GM21423 (cell line): ENCODE measurements around the gene ACSL6.

Experiments used
- ATAC-seq: cut with Tn5 transposase; IDR thresholded peaks from one replicate; pipeline ENCODE4 v1.9.1; 2021; ENCODE audit warnings: mild to moderate bottlenecking, moderate library complexity; ENCODE audit not compliant: unreplicated experiment

ACSL6 gene

DNA sequence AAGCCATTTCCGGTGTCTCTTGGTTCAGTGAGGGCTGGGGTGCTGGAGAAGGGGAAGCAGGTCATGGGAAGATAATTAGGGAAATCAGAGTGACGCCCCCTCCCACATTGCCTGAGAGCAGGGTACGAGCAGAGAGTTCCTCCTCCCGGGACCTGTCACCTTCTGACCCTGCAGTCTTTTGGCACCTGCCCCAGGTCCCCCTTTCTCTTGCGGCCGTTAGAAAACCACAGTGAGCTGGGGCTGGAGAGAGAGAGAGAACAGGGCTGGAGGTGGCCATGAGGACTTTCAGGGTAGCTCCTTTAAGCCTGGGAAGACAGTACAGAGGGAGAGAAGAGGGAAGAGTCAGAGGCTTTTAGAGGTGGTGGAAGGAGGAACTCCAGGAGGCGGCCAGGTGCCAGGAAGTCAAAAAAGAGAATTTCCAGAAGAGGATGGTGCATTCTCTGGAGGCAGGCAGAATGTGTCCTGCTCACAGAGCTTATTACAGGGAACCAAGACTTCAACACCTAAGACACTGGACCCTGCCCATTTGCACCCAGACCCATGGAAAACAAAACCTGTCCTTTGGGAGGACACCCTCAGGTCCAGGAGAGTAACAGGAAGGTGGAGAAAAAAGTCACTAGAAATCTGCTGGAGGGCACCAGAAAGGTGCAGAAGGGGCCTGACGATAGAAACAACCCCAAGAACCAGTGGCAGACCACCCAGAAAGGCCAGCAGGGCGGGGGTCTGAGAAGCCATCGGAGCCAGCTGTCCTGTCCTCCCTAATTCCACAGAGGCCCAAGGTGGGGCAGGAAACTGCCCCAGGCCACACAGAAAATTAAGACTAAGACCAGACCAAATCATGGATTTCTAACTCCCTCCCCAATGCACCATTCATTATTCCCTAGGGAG lies 6.5 kb upstream of the ACSL6 start:
- ATAC-seq, result no peak

DNA sequence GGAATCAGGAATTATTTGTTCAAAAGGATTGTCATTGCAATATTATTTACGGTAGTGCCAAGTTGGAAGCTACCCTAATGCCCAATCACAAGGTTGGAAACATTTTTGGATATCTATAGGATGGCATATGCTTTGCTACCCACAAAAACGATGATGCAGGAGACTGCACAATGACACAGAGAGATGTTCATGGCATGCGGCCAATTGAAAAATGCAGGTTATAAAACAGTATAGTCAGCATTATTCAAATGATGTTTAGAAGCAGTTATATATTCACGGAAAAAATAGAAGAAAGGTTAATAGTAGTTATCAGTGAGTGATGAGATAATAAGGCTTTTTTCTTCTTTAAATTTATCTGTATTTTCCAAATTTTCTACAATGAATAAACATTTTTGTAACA lies 5.9 kb upstream of the ACSL6 start:
- no peak for ATAC-seq

DNA sequence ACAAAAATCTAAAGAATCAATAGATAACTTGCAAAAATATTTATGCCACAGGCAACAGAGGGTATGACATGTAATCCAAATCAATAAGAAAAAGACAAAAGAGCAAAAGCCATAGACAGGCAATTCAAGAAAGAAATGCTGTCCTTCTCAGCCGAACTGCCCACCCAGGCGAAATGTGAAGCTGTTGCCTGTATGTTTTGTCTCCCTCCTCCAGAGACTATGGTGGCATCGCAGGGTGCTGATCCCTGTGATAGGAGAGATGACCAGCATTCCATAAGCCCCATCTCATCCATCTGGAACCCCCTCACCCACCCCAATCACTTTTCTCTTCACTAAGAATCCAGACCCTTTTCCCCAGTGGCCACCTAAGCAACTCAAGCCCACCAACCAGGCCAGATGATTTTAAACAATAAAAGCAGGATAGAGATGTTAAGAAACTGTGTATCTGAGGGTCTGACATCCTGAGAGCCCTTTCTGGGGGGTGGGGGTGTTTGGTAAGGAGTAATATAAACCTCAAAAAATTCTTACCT lies 5.3 kb upstream of the ACSL6 start:
- no peak for ATAC-seq

- ATAC-seq, result no peak
Observed at GRCh38 chr5:132013711-132014110, 2.3 kb upstream of the ACSL6 start.

DNA sequence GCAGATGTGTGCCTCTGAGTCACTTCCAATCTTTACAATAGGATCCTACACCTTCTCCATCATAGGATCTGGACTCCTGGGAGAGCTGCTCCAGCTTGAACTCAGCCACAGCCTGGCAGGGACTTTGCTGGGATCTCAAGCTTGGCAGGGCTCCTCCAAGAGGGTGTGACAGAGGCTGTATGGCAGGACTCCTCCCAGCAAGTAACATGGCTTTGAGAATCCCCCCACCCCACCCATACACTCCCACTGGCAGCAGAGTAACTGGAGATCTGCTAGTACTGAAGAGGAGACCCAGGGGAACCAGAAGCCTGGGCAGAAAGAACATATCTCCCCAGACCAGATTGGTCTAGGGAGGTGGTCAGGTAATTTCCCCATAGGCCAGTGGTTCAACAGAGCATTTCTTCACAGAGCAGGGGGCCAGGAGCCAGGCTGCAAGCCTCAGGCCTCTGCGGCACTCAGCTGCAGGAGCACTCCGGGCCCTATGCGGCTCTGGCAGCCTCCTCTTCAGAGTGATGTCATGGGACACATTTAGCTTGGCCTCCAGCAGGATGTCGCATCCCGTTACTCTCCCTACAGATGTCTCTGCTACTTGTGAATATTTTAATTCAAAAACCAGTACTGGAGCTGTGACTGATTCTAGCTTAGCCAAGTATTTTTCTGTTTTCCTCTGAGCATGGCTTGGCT lies 1.7 kb upstream of the ACSL6 start:
- no peak for ATAC-seq

DNA sequence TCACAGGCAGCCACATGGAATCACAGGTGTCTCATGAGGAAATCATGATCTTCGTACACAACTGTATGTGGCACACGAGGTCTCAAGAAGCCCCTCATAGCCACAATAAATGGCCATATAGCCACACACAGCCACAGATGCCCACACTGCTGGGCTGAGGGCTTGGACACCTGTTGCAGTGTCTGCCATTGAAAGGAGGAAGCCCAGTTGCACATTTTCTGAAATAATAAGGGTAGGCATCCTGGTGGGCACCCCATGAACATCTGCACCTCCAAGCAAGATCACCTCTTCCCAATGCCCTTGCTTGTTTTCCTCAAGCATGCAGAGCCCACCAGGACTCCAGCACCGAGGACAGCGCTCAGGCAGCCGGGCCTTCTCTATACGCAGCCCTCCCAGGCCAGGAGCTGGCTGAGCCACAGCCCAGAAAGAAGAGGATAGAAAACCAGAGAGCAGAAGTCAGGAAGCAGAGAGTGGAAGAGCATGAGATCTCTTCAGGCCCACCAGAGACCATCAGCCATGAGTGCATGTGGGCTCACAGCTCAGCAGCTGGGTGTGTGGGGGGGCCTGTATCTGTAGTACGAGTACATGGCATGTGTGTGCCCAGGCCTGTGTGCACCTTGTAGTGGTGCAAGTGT lies 1.0 kb upstream of the ACSL6 start:
- ATAC-seq, result no peak

- ATAC-seq, result no peak
Observed at GRCh38 chr5:132010989-132011621, 353 bp downstream of the ACSL6 start.

DNA sequence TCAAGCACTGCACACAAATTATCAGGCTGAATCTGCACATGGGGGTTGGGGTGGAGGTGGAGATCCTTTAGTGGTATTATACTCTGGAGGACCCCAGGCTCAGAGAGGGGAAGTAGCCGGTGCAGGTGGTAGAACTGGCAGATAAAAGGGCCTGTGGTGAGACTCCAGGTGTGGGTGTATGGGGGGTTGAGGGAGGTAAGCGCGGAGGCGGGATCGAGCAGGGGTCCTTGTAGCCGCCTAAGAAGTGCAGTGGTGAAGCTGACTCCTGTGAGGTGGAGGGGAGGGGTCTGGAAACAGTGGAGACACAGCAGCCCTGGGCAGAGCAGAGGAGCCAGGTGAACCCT lies 841 bp downstream of the ACSL6 start:
- no peak for ATAC-seq

GRCh38 chr5:132009706-132010405 lies 1.6 kb downstream of the ACSL6 start:
- ATAC-seq, result no peak

DNA sequence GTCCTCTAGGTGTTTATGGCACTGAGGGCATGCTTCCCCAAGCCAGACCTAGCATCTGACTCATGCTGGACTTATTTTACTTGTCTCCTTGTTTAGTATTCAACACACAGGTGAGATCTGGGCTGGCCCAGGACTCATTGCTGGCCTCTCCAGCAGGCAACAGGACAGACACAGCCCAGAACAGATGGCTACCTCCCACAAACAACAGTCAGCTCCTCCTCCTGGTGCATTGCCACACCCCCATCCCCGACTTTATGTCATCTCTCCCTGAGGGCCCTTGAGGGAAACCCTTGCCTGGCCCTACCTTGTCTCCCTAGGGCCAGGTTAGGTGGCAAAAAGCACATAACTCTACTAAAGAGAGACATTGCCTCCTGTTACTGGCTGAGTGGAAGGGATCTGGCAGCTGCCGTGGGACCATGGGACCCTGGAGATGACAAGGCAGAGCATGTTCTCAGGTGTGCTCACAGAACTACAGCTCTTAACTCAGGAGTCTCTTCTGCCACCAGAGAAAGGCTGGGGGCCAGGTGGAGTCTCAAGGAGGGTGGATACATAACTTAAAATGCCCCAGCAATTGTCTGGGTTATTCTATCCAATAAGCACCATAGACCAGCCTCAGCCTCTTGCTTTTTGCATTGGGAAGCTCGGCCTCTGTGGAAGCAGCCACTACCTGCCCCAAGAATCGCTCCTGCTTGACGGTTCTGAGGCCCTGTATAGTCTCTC lies 2.3 kb downstream of the ACSL6 start:
- ATAC-seq, result no peak

GRCh38 chr5:132008163-132008473 lies 3.3 kb downstream of the ACSL6 start:
- peak; percentile 9 for ATAC-seq

DNA sequence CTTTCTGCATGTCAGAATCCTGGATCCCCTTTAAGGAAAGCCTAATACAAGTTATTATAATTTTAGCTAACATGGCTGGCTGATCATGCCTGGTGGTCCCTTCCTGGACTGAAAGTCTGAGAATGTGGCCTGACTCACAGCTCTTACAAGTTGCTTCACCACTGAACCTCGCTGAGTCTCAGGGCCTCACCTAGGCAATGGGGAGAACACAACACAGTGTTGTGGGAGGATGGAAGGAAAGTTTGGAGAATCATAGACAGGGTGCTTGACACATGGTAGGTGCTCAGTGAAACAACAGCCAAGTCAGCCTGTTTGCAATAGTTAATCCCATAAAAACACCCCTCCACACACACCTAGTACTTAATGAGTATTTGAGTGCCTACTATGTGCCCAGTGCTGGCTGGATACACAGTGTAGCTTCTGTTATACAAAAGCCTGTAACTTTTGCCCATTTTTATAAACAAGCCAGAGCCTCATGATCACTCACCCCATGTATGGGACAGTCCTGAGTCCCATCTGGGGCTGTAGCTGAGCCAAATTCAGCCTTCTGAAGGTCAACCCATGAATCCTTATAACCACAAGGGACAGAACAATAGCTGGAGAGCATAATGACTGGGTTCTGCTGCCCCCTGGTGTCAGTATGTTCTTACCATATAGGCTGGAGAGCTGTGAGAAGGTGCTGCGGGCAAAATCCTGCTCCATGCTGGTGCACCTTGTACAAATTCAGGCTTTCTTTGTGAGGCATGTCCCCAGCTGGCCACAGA lies 3.9 kb downstream of the ACSL6 start:
- peak; percentile 65 for ATAC-seq

DNA sequence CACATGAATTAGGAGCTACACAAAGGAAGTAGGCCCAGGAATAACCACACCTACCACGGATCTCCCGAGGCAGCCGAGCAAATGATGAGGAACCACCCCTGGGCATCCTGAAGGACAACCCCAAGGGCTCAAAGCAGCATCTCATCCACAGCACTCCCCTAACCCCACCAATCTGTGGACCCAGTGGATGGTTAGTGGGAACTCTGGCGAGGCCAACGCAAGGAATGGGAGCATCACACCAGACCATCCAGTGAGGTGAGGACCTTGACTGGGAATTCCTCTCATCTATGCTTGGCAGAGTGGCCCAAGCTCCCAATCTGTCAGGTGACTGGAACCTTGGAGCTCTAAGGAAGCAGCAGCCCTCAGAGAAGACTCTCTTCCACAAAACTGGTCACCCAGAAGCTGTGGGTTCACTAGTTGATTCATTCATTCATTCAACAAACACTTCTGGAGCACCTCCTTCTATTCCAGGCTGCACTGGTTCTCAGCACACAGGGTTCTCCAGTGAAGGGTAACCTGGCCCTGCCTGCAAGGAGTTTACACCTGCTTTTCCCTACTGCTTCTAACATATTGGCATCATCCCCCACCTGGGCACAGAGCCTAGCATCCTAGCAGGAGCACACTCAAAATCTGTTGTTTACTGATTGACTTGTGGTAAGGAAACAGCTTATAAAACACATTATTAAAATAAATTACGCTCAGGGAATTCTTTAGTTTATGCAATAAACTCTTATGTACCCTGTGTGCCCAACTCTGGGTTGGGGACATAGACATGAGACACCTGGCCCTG lies 4.9 kb downstream of the ACSL6 start:
- no peak for ATAC-seq

GRCh38 chr5:132005591-132005990 lies 5.9 kb downstream of the ACSL6 start:
- ATAC-seq, result no peak

DNA sequence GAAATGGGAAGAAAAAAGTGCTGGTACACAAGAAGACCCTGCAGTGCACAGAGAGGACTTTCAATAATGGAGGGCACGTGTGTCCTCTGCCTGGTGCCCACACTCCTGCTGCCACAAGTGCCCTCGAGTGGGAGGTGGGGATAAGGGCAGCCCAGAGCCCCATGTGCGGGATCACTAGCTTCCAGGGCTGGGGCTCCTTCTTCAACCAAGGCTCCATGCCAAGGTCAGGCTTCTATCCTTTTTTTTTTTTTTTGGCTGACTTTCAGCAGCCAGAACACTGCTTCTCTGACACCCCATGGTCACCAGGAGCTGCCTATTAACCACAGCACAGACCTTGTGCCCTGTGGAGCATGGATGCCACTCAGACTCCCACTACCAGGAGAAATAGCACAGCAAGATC lies 7.5 kb downstream of the ACSL6 start:
- ATAC-seq, result no peak

DNA sequence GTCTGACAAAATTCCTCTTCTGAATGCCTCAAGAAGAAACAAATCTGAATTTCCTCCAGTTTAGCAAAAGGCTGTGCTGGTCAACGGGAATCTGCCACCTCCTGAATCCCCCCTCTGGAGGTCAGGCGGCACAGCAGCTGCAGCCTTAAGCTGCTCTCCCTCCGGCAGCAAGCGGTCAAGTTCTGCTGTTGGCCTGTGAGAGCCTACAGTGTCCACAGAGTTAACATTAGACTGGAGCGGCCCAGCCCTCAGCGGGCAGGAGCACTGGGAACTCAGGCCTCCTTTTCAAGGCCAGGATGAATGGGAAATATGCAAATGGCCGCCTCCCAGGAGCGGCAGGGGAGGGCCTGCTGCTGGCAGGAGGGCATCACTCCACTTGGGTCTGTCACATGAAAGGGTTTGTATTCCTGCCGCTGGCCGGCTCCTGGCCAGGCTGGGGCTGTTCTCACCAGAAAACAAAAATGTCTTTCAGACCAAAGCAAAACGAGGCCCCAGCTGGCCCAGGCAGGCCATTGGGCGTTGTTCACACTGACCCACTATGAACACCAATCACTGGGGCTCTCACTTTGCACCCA lies 8.2 kb downstream of the ACSL6 start:
- no peak for ATAC-seq

- ATAC-seq, result no peak
Observed at GRCh38 chr5:132002757-132003156, 8.7 kb downstream of the ACSL6 start.
